CD4-positive, alpha-beta memory T cell (primary cell): ENCODE measurements around the gene RFESD. TPM values are rescaled to one million over a fixed set of nuclear protein-coding genes. Genes with fewer than 3 reads are reported as not detected.
"Not testable (repeated sequence)": the region's sequence is repeated elsewhere in the genome, so short reads cannot be mapped to it uniquely, and the experiment has no call there.

Experiments used
- CTCF ChIA-PET: fragments of 350-600 bp; sonication (Branson Sonifier 250); formaldehyde crosslinking; loops from one replicate; lab custom pipeline; 2021; ENCODE audit warnings: inconsistent platforms; ENCODE audit not compliant: partially characterized antibody; lab: Charles Lee
- POLR2A ChIA-PET: fragments of 350-600 bp; sonication (Branson Sonifier 250); formaldehyde crosslinking; loops from one replicate; lab custom pipeline; 2021; ENCODE audit not compliant: partially characterized antibody; lab: Charles Lee
- DNase-seq, 5 donors: peaks; one replicate each; pipeline versions ENCODE4 v3.0.0 to v3.0.0-alpha.2; 2020 to 2022; ENCODE audit warnings: mixed read lengths in 1 of 5
- H3K27ac ChIP-seq: one replicate; pipeline ENCODE4 v1.7.0; 2013; ENCODE audit warnings: low read depth, low read length
- H3K27me3 ChIP-seq: 2 replicates; pipeline ENCODE4 v1.7.0; 2013; ENCODE audit warnings: mild to moderate bottlenecking, low read length, moderate library complexity; ENCODE audit not compliant: insufficient read depth
- H3K36me3 ChIP-seq: 2 replicates; pipeline ENCODE4 v1.7.0; 2013; ENCODE audit warnings: mild to moderate bottlenecking, low read length, moderate library complexity; ENCODE audit not compliant: insufficient read depth
- H3K4me1 ChIP-seq: 2 replicates; pipeline ENCODE4 v1.7.0; 2013; ENCODE audit warnings: mild to moderate bottlenecking, low read length, moderate library complexity; ENCODE audit not compliant: insufficient read depth
- H3K4me3 ChIP-seq, 2 donors: one replicate each; pipeline ENCODE4 v1.7.0; 2013; ENCODE audit warnings: low read length in 2 of 2, mild to moderate bottlenecking in 1 of 2
- H3K9me3 ChIP-seq, 2 donors: one replicate each; pipeline ENCODE4 v1.7.0; 2013; ENCODE audit warnings: low read length in 2 of 2, control low read depth in 1 of 2; ENCODE audit not compliant: control insufficient read depth in 1 of 2
- H3K27ac Mint-ChIP-seq, 7 donors: one replicate each; pipeline ENCODE4 v1.8.0; 2020 to 2021; ENCODE audit warnings: mixed read lengths in 7 of 7, mild to moderate bottlenecking in 6 of 7, inconsistent platforms in 3 of 7, moderate library complexity in 3 of 7
- H3K27me3 Mint-ChIP-seq, 2 donors: one replicate each; pipeline ENCODE4 v1.8.0; 2020 to 2021; ENCODE audit warnings: mixed read lengths in 2 of 2
- H3K36me3 Mint-ChIP-seq, 2 donors: one replicate each; pipeline ENCODE4 v1.8.0; 2020 to 2021; ENCODE audit warnings: mixed read lengths in 2 of 2, inconsistent platforms in 1 of 2, mild to moderate bottlenecking in 1 of 2
- H3K4me1 Mint-ChIP-seq, 4 donors: one replicate each; pipeline ENCODE4 v1.8.0; 2020 to 2021; ENCODE audit warnings: mixed read lengths in 4 of 4, mild to moderate bottlenecking in 1 of 4
- H3K4me3 Mint-ChIP-seq, 8 donors: one replicate each; pipeline ENCODE4 v1.8.0; 2020 to 2021; ENCODE audit warnings: mixed read lengths in 8 of 8, mild to moderate bottlenecking in 7 of 8, moderate library complexity in 6 of 8, inconsistent platforms in 3 of 8
- H3K9me3 Mint-ChIP-seq, 8 donors: one replicate each; pipeline ENCODE4 v1.8.0; 2020 to 2021; ENCODE audit warnings: mixed read lengths in 8 of 8, mild to moderate bottlenecking in 5 of 8, inconsistent platforms in 3 of 8, moderate library complexity in 1 of 8
- intact Hi-C: fragments of 100-400 bp; cut with micrococcal nuclease; formaldehyde crosslinking; loops from one replicate; pipeline ENCODE4 v1.15.1; 2023
- polyA plus RNA-seq, 2 donors: library from polyadenylated mRNA; unstranded; fragments of 300-500 nt; fragmentation: Illumina TruSeq; gene quantifications; one replicate each; pipeline ENCODE4 v1.2.3, GENCODE V29; 2021
- total RNA-seq, 2 experiments: library from RNA; stranded (reverse); gene quantifications; one replicate each; pipeline ENCODE4 v1.2.3, GENCODE V29; 2021

Gene RFESD
- total and polyA plus RNA-seq, 4 experiments from 2014 or later = 9.1 to 11.8 (median 9.6) TPM

DNA sequence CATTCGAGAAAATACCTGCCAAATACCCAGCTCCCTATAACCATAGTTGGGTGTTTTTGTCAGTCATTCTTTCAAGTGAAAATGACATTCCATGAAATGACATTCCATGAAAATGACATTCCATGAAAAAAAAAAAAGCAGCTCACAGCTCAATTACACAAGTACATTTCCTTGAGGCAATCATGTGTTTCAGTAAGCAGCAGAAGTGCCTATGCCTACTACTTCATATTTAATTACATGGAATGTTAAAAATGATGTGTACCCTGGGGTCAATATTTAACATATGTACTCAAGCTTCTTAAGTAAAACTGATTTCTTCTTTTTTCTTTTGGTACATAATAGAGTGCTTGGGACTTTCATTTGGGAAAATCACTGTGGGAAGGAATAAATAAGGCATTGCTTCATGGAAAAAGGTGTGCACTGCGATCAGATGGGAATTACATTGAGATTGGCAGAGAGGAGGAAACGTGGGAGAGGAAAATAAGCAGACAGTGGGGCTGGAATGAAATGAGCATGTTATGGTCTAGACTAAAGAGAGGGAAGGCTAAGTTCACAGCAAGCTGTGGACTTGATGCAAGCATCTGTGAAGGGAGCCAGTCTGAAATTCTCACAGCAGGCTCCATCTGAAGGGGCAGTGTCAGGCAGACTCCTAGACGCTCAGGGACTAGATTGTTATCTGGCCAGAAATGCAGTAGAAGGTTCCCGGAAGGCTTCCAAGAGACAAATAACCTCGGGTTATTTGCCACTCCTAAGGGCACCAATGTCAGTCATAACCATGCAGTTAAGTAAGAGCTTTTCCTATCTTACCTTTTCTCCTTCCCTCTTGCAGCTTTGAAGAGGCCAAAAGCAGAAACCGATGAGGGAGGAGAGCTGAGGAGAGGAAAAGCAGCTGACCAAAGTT is 51.5 kb downstream of the RFESD start:
- H3K4me3 ChIP-seq = no peak overlapping the region
- no peaks in the 10 kb centered on the region for H3K9me3 ChIP-seq
- H3K36me3 ChIP-seq = no peaks in the 10 kb centered on the region
- CTCF ChIA-PET = interaction anchor here (1.0 to 1.9 kb wide), 2 partner anchors 34 kb away, joined by 5 read pairs; no protein-coding TSS in a partner anchor
- peaks cover 15 to 19% of the 10 kb centered on the region in 2 donors for H3K27me3 Mint-ChIP-seq
- DNase-seq = no peak
- no peak overlapping the region for H3K27ac Mint-ChIP-seq
- no peaks in the 10 kb centered on the region for H3K9me3 Mint-ChIP-seq
- H3K27ac ChIP-seq = no peak overlapping the region
- H3K4me3 Mint-ChIP-seq = no peak overlapping the region
- H3K4me1 Mint-ChIP-seq = no peaks in the 10 kb centered on the region
- intact Hi-C loops = no loop called here
- no peaks in the 10 kb centered on the region for H3K4me1 ChIP-seq
- no peaks in the 10 kb centered on the region for H3K27me3 ChIP-seq
- POLR2A ChIA-PET = no interaction called here
- peaks cover 0 to 3% of the 10 kb centered on the region in 2 donors for H3K36me3 Mint-ChIP-seq

DNA sequence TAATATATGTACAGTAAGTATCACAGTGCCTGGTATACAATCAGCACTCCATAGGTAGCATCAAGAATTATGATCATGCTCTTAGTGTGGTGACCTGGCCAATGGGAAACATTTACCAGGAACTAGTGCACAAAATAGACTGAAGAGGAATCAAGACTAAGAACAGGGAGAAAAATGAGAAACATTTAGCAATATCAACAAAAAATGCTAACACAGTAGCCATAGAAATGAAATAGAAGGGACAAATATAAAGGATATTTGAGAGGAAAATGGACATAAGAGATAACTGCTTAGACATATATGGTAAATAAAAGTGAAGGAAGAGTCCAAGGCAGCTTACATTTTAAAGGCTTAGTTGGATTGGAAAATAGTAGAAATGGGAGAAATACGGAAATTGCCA is 52.8 kb downstream of the RFESD start:
- H3K27ac Mint-ChIP-seq = peak overlapping the region in 1 of 7 donors; percentile 57
- H3K36me3 Mint-ChIP-seq = peaks cover 0 to 3% of the 10 kb centered on the region in 2 donors
- Histone ChIP-seq H3K36me3 (no peaks in the 10 kb centered on the region), H3K4me1 (no peaks in the 10 kb centered on the region), H3K4me3 (no peak overlapping the region), H3K27me3 (no peaks in the 10 kb centered on the region), H3K9me3 (no peaks in the 10 kb centered on the region), H3K27ac (no peak overlapping the region)
- CTCF ChIA-PET = interaction anchor here (1.9 kb wide), 1 partner anchor 35 kb away, joined by 5 read pairs; no protein-coding TSS in a partner anchor
- H3K9me3 Mint-ChIP-seq = no peaks in the 10 kb centered on the region
- H3K4me1 Mint-ChIP-seq = no peaks in the 10 kb centered on the region
- POLR2A ChIA-PET = no interaction called here
- H3K4me3 Mint-ChIP-seq = no peak overlapping the region
- intact Hi-C loops = no loop called here
- H3K27me3 Mint-ChIP-seq = peaks cover 15 to 19% of the 10 kb centered on the region in 2 donors
- no peak for DNase-seq

DNA sequence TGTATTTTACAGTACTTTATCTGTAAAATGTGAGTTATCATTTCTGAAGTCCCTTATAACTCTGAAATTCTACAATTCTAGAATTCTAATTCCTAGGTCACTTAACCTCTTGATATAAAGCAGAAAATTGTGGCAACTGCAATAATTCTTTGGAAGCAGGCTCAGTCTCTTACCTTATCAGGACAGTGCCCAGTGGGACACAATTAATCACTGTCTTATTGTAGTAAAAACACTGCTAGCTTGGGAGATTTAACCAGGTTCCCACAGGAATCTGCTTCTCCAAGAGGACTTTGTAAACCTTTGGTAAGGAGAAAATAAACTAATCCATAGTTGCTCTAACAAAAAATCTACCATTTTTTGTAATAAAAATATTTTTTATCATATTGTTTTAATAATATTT is 54.5 kb downstream of the RFESD start:
- ChIA-PET CTCF (no interaction called here), POLR2A (no interaction called here)
- no peak overlapping the region for H3K27ac Mint-ChIP-seq
- Histone ChIP-seq H3K27me3 (no peaks in the 10 kb centered on the region), H3K4me1 (no peaks in the 10 kb centered on the region), H3K9me3 (no peaks in the 10 kb centered on the region), H3K4me3 (no peak overlapping the region), H3K36me3 (no peaks in the 10 kb centered on the region), H3K27ac (no peak overlapping the region)
- intact Hi-C loops = no loop called here
- DNase-seq = no peak
- peaks cover 0 to 3% of the 10 kb centered on the region in 2 donors for H3K36me3 Mint-ChIP-seq
- no peaks in the 10 kb centered on the region for H3K9me3 Mint-ChIP-seq
- H3K27me3 Mint-ChIP-seq = peaks cover 11 to 16% of the 10 kb centered on the region in 2 donors
- peaks cover 0 to under 1% (median 0%) of the 10 kb centered on the region in 4 donors for H3K4me1 Mint-ChIP-seq
- no peak overlapping the region for H3K4me3 Mint-ChIP-seq

DNA sequence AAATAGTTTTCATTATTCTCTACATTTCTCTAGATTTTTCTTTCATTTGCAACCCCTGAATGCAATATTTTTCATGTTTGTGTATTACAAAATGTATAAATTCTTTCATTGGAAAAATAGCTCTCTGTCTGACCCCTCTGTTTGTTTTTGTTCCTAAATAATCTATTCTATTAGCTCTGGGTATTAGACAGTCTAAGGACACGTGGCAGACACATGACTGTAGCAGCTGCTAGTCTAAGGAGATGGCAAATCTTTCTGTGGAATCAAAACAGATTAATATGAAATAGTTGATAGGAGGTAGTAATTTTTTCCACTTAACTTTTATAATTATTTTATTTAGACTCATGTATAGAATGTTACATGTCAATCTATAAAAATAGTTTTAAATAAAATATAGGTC is 57.6 kb downstream of the RFESD start:
- no peaks in the 10 kb centered on the region for H3K27me3 ChIP-seq
- peaks cover 0 to 5% (median 0%) of the 10 kb centered on the region in 4 donors for H3K4me1 Mint-ChIP-seq
- ChIA-PET CTCF (no interaction called here), POLR2A (no interaction called here)
- no peak overlapping the region for H3K27ac ChIP-seq
- H3K4me3 Mint-ChIP-seq = no peak overlapping the region
- peaks cover 10 to 12% of the 10 kb centered on the region in 2 donors for H3K27me3 Mint-ChIP-seq
- H3K9me3 ChIP-seq = no peaks in the 10 kb centered on the region
- no peak overlapping the region for H3K27ac Mint-ChIP-seq
- H3K4me3 ChIP-seq = no peak overlapping the region
- H3K9me3 Mint-ChIP-seq = no peaks in the 10 kb centered on the region
- no peaks in the 10 kb centered on the region for H3K4me1 ChIP-seq
- intact Hi-C loops = no loop called here
- H3K36me3 ChIP-seq = no peaks in the 10 kb centered on the region
- no peak for DNase-seq
- H3K36me3 Mint-ChIP-seq = no peaks in the 10 kb centered on the region

DNA sequence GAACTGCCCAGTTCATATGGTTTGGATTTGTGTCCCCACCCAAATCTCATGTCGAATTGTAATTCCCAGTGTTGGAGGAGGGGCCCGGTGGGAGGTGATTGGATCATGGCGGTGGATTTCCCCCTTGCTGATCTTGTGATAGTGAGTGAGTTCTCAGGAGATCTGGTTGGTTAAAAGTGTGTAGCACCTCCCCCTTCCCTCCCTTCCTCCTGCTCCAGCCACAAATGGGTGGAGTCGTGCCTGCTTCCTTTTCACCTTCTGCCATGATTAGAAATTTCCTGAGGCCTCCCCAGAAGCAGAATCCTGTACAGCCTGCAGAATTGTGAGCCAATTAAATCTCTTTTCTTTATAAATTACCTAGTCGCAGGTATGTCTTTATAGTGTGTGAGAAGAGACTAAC is 59.6 kb downstream of the RFESD start:
- CTCF ChIA-PET, H3K9me3 Mint-ChIP-seq, H3K9me3 ChIP-seq, H3K4me3 ChIP-seq, POLR2A ChIA-PET, H3K27ac Mint-ChIP-seq, H3K4me1 Mint-ChIP-seq, H3K36me3 Mint-ChIP-seq, H3K4me1 ChIP-seq, H3K27ac ChIP-seq, H3K27me3 ChIP-seq, H3K4me3 Mint-ChIP-seq, intact Hi-C loops, DNase-seq, H3K36me3 ChIP-seq: not testable (repeated sequence)
- H3K27me3 Mint-ChIP-seq = peaks cover 4 to 15% of the 10 kb centered on the region in 2 donors

DNA sequence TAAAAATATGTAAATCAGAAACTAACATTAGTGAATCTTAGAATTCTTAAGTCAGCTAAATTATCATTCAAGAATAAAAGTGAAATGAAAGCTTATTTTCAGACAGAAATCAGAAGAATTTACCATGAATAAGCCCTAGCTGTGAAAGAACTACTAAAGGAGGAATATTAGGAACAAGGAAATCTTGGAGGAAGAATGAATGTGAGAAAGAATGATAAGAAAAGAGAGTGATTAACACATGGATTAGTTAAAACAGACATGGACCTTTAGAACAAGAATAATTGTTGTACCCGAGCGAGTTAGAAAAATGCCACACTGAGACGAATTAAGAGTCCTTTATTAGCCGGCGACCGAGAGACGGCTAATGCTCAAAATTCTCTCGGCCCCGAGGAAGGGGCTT is 60.5 kb downstream of the RFESD start:
- H3K27me3 ChIP-seq = no peaks in the 10 kb centered on the region
- ChIA-PET CTCF (no interaction called here), POLR2A (no interaction called here)
- no peaks in the 10 kb centered on the region for H3K36me3 Mint-ChIP-seq
- peaks cover 4 to 11% of the 10 kb centered on the region in 2 donors for H3K27me3 Mint-ChIP-seq
- no peak overlapping the region for H3K27ac ChIP-seq
- no peaks in the 10 kb centered on the region for H3K4me1 ChIP-seq
- H3K27ac Mint-ChIP-seq = no peak overlapping the region
- peaks cover 0 to 5% (median 0%) of the 10 kb centered on the region in 4 donors for H3K4me1 Mint-ChIP-seq
- no peaks in the 10 kb centered on the region for H3K36me3 ChIP-seq
- no peak overlapping the region for H3K4me3 ChIP-seq
- H3K9me3 Mint-ChIP-seq = no peaks in the 10 kb centered on the region
- no peak overlapping the region for H3K4me3 Mint-ChIP-seq
- H3K9me3 ChIP-seq = no peaks in the 10 kb centered on the region
- intact Hi-C loops = no loop called here
- no peak for DNase-seq
